Natural killer cell treated with Interleukin-12 subunit alpha and Interleukin-12 subunit beta and Interleukin-15 and Interleukin-18, amount 100 ng/mL, for 72 hours (primary cell): Measurements from ENCODE around the gene ZNF213. TPM values are rescaled to one million over a fixed set of nuclear protein-coding genes. Genes with fewer than 3 reads are reported as not detected.
"Not testable (repeated sequence)": the region's sequence is repeated elsewhere in the genome, so short reads cannot be mapped to it uniquely, and the experiment has no call there.

Source experiments
- ATAC-seq, 2 donors: fragments of 150-1000 bp; cut with Tn5 transposase in 1 of 2; sonication (Bioruptor Pico), chemical (Tn5 transposase) in 1 of 2; 2 replicates each; pipeline ENCODE4 v1.10.0; 2021
- DNase-seq: peaks from one replicate; pipeline ENCODE4 v3.0.0; 2022; ENCODE audit warnings: low spot score
- H3K27ac Mint-ChIP-seq, 2 donors: 1 replicate in 1 of 2; 2 replicates in 1 of 2; pipeline ENCODE4 v1.8.0; 2022; ENCODE audit warnings: mixed read lengths in 2 of 2, mild to moderate bottlenecking in 1 of 2, moderate library complexity in 1 of 2
- H3K27me3 Mint-ChIP-seq, 2 donors: 1 replicate in 1 of 2; 2 replicates in 1 of 2; pipeline ENCODE4 v1.8.0; 2022; ENCODE audit warnings: mixed read lengths in 2 of 2
- H3K36me3 Mint-ChIP-seq: one replicate; pipeline ENCODE4 v1.8.0; 2022; ENCODE audit warnings: mixed read lengths
- H3K4me1 Mint-ChIP-seq, 2 donors: 1 replicate in 1 of 2; 2 replicates in 1 of 2; pipeline ENCODE4 v1.8.0; 2022; ENCODE audit warnings: low read depth in 2 of 2, mixed read lengths in 2 of 2, mild to moderate bottlenecking in 1 of 2
- H3K4me3 Mint-ChIP-seq: one replicate; pipeline ENCODE4 v1.8.0; 2022; ENCODE audit warnings: mixed read lengths
- H3K9me3 Mint-ChIP-seq: 2 replicates; pipeline ENCODE4 v1.8.0; 2022; ENCODE audit warnings: mixed read lengths
- total RNA-seq, 2 donors: library from RNA; stranded (reverse); gene quantifications; one replicate each; pipeline ENCODE4 v1.2.3, GENCODE V29; 2022

ZNF213 gene
- total RNA-seq, 2 donors from 2014 or later = 8.5 to 11.6 TPM

DNA sequence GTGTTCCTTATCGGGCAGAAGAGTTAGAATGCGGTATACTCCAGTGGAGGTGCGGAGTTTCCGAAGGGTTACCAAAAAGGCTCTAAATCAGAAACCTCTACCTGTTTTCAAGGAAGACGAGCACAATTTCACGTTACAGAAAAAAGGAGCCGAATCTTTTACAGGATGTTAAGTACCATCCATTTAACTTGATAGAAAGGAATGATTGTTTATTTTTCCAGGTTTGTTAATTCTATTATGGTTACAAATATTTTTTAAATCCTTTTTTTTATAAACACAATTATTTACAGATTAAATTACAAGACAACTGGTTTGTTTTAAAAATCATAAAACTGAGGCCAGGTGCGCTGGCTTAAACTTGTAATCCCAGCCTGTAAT is 18.2 kb downstream of the ZNF213 start:
- no peak for DNase-seq
- Mint-ChIP-seq H3K4me3 (peak overlapping the region; percentile 81), H3K4me1 (peaks cover 36 to 42% of the 10 kb centered on the region in 2 donors), H3K27ac (peak overlapping the region; percentile 85 to 93), H3K9me3 (no peaks in the 10 kb centered on the region), H3K36me3 (no peaks in the 10 kb centered on the region), H3K27me3 (no peaks in the 10 kb centered on the region)
- no peak for ATAC-seq

DNA sequence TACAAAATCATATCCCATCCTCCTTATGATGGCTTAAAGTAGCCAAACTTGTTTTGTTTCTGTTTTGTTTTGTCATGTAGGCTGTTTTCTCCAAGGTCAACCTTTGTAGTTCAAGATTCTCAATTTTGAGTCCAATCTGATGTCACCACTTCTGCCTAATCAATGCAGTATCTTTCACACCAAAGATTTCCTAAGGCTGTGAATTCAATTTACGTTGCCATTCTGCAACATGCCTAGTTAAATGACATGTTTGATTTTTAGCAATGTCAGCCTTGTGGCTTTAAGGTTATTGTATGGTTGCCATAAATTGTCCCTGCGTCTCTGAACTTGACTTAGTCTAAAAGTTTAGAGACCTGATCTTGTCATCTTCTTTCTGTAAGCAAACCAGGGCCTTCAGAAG is 20.4 kb downstream of the ZNF213 start:
- Mint-ChIP-seq H3K4me3 (no peak overlapping the region), H3K27ac (no peak overlapping the region), H3K4me1 (peaks cover 45 to 48% of the 10 kb centered on the region in 2 donors), H3K36me3 (no peaks in the 10 kb centered on the region), H3K27me3 (no peaks in the 10 kb centered on the region), H3K9me3 (no peaks in the 10 kb centered on the region)
- DNase-seq = no peak
- ATAC-seq = no peak

DNA sequence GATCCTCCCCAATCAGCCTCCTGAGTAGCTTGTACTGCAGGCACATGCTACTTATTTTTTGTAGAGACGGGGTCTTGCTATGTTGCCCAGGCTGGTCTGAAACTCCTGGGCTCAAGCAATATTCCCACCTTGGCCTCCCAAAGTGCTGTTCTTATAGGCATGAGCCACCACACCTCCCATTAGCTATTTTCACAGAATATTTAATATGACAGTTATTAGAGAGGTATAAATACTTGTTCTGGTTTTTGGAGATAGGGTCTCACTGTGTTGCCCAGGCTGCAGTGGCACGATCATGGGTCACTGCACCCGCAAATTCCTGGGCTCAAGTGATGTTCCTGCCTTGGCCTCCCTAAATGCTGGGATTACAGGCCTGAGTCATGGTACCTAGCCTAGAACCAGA is 21.1 kb downstream of the ZNF213 start:
- ATAC-seq = no peak
- H3K27me3 Mint-ChIP-seq = no peaks in the 10 kb centered on the region
- H3K36me3 Mint-ChIP-seq = no peaks in the 10 kb centered on the region
- H3K9me3 Mint-ChIP-seq = no peaks in the 10 kb centered on the region
- H3K27ac Mint-ChIP-seq = no peak overlapping the region
- peaks cover 39 to 42% of the 10 kb centered on the region in 2 donors for H3K4me1 Mint-ChIP-seq
- no peak for DNase-seq
- H3K4me3 Mint-ChIP-seq = no peak overlapping the region

DNA sequence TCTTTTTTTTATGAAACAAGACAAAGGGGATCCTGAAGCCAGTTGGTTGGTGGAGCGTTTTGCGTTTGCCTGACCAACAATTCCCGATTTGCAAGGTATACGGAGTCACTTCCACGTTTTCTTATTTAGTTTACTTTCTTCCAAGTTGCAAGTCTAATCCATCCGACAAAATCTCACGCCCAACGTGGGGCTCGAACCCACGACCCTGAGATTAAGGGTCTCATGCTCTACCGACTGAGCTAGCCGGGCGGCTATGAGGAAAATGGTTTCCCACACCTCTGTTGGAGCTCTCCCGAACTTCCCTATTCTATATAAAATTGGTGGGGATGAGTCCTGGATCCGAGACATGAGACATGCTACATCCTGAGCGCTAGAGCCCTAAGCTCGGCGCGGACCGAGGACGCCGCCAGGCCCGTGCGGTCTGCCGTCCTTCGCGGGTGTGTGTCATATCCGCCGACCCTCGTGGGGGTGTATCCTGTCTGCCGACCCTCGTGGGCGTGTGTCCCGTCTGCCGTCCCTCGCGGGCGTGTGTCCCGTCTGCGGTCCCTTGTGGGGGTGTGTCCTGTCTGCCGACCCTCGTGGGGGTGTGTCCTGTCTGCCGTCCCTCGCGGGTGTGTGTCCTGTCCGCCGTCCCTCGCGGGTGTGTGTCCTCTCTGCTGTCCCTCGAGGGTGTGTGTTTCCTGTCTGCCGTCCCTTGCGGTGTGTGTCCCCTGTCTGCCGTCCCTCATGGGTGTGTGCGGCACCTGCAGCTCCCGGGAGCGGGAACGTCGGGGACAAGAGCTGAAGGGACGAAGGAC is 22.6 kb downstream of the ZNF213 start:
- H3K4me1 Mint-ChIP-seq = peaks cover 30 to 35% of the 10 kb centered on the region in 2 donors
- H3K27ac Mint-ChIP-seq = peak overlapping the region; percentile 85 to 94
- H3K36me3 Mint-ChIP-seq = no peaks in the 10 kb centered on the region
- ATAC-seq (peak; percentile 61 to 62), DNase-seq (peak; percentile 79)
- no peaks in the 10 kb centered on the region for H3K9me3 Mint-ChIP-seq
- no peaks in the 10 kb centered on the region for H3K27me3 Mint-ChIP-seq
- peak overlapping the region; percentile 90 for H3K4me3 Mint-ChIP-seq

DNA sequence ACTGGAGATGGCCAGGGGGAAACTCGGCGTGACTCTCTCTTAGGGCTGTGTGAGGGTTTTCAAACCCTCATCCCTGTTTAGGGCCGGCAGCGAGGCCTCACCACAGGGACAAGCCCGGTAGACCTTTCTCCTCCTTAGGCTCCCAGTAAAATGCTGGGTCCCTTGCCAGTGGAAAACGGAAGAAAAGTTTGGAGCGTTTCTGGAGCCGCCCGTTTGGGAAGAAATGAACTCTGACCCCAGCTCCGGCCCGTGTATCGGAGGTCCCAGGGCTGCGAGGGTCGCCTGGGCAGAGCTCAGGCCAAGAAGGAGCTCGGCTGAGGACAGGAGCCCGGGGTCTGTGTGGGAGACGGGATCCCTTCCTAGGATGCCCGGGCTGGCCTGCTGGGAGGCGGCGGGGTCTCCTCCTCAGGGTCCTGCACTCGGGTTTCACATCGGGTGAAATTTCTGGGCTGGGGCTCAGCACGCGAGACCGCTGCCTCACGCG is 23.2 kb downstream of the ZNF213 start:
- no peak for DNase-seq
- H3K36me3 Mint-ChIP-seq = no peaks in the 10 kb centered on the region
- H3K4me1 Mint-ChIP-seq = peaks cover 24 to 30% of the 10 kb centered on the region in 2 donors
- ATAC-seq = peak; percentile 4
- no peaks in the 10 kb centered on the region for H3K27me3 Mint-ChIP-seq
- peak overlapping the region; percentile 90 for H3K4me3 Mint-ChIP-seq
- no peaks in the 10 kb centered on the region for H3K9me3 Mint-ChIP-seq
- peak overlapping the region; percentile 85 to 94 for H3K27ac Mint-ChIP-seq

DNA sequence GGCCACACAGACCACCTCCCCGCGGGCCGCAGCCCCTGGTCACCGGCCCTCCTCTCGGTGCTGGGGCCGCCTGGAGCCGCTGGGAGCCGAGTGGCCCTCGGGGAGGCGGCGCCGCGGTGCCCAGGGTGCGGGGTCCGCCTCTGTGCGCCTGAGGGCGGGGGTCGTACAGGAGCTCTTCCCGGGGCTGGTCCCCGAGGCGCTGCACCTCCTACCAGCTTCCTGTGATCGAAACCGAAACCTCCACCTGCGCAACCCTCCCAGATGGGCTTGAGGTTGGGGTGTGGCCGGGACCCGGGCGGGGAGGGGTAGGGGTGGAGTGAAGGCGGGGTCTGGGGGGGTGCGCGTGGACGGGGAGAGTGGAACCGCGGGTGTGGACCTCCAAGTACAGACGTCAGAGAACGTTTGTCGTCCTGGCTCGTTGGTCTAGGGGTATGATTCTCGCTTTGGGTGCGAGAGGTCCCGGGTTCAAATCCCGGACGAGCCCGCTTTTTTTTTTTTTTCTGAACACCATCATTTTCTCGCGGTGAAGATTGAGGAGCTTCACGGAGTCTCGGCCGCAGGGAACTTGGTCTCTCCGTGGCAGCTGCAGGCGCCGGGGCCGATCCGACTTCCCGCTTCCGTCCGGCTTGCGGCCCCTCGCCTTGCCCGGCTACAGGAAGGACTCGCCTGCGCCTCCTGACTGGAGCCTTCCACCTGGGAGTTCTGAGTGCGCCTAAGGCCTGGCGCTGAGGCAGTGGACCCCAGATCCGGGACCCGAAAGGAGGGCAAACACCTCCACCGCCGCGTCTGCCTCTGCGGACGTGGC is 23.9 kb downstream of the ZNF213 start:
- DNase-seq (peak; percentile 84), ATAC-seq (peak; percentile 85 to 89)
- Mint-ChIP-seq H3K9me3 (no peaks in the 10 kb centered on the region), H3K27ac (peak overlapping the region; percentile 94 to 97), H3K4me1 (peaks cover 24 to 33% of the 10 kb centered on the region in 2 donors), H3K4me3 (peak overlapping the region; percentile 97), H3K36me3 (no peaks in the 10 kb centered on the region), H3K27me3 (no peaks in the 10 kb centered on the region)

DNA sequence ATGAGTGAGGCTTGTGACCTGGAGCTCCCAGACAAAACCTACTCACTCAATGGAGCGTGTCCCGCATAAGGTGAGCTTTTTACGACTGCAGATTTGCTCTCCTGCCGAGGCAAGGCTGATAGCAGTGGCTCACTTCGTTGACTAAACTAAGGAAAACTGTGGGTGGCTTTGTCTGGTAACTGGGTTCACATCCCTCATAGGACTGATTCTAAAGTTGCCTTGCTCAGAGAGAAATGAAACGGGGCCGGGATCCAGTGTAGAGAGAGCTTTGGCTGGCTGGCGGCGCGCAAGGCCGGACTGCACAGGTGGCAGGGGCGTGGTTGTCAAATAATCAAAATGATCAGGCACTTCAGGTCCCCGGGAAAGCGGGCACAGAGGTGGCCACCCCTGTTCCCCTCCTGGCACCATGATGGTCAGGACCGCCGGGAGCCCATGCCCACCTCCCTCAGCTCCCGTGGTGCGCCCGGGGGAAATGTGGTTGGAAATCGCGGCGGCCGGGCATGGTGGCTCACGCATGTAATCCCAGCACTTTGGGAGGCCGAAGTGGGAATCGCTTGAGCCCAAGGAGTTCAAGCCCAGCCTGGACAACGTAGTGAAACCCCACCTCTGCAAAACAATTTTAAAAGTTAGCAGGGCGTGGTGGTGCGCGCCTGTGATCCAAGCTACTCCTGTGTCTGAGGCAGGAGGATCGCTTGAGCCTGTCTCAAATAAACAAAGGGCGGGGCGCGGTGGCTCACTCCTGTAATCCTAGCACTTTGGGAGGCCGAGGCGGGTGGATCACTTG is 26.6 kb downstream of the ZNF213 start:
- Mint-ChIP-seq H3K4me1 (peaks cover 33 to 38% of the 10 kb centered on the region in 2 donors), H3K9me3 (no peaks in the 10 kb centered on the region), H3K4me3 (no peak overlapping the region), H3K36me3 (no peaks in the 10 kb centered on the region), H3K27me3 (no peaks in the 10 kb centered on the region), H3K27ac (no peak overlapping the region)
- DNase-seq (no peak), ATAC-seq (no peak)

DNA sequence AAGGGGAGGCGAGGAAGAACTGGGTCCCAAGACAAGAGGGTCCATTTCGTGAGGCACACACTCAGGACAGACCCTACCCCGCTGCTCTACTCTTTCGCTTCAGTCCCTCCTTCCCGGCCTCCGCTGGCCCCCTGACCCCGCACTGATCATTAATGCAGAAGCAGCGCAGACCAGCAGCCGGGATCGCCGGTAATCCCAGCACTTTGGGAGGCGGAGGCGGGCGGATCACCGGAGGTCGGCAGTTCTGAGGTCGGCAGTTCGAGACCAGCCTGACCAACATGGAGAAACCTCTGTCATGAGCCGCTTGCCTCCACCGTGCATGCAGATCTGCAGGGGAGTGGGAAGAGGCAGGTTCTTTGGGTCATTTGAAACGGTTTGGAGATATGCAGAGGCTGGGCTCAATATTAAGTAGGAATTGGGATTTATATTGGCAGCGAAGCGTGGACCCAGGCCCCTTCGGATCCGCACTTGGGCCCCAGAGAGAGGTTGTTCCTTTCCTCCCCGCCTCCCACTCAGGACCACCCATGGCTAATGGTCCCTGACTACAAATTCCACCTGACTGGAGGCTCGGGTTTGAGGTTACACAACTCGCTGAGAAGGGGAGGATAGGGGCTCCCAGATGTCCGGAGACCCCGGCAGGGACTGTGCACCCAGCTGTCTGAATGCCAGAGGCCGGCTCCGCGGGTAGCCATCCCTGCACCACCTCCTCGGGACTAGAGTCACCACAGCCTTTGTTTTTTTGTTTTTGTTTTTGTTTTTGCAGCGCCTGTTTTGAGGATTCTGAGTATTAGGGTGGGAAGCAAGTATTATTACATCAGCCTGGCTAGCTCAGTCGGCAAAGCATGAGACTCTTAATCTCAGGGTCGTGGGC is 29.5 kb downstream of the ZNF213 start:
- Mint-ChIP-seq H3K4me1 (peaks cover 12 to 19% of the 10 kb centered on the region in 2 donors), H3K36me3 (no peaks in the 10 kb centered on the region), H3K4me3 (no peak overlapping the region), H3K27me3 (no peaks in the 10 kb centered on the region), H3K27ac (no peak overlapping the region), H3K9me3 (no peaks in the 10 kb centered on the region)
- ATAC-seq (peak in 1 of 2 donors; percentile 28), DNase-seq (no peak)

DNA sequence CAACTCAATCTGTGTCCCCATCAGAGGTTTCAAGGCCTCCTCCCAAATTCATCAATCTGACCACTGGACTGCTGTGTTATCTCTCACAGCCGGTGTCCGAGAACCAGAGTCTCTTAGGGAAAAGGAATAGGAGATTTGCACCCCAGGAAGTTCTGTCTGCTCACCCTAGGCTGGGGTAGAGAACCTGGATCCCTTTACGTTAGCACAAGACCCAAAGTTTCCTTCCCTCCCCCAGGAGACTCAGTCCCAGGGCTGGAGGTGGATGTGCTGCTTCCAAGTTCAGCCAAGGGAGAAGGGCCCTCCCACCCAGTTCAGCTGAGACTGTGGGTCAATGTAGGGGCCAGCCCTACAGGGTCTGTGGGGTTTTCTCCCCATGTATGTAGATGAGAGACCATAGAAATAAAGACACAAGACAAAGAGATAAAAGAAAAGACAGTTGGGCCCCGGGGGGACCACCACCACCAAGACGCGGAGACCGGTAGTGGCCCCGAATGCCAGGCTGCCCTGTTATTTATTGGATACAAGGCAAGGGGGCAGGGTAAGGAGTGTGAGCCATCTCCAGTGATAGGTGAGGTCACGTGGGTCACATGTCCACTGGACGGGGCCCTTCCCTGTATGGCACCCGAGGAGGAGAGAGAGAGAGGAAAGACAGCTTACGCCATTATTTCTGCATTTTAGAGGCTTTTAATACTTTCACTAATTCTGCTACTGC is 30.4 kb downstream of the ZNF213 start:
- H3K4me1 Mint-ChIP-seq = peaks cover 9 to 14% of the 10 kb centered on the region in 2 donors
- H3K4me3 Mint-ChIP-seq = peak overlapping the region; percentile 47
- H3K9me3 Mint-ChIP-seq = no peaks in the 10 kb centered on the region
- peak overlapping the region; percentile 27 to 89 for H3K27ac Mint-ChIP-seq
- DNase-seq = no peak
- H3K36me3 Mint-ChIP-seq = no peaks in the 10 kb centered on the region
- ATAC-seq = no peak
- no peaks in the 10 kb centered on the region for H3K27me3 Mint-ChIP-seq

DNA sequence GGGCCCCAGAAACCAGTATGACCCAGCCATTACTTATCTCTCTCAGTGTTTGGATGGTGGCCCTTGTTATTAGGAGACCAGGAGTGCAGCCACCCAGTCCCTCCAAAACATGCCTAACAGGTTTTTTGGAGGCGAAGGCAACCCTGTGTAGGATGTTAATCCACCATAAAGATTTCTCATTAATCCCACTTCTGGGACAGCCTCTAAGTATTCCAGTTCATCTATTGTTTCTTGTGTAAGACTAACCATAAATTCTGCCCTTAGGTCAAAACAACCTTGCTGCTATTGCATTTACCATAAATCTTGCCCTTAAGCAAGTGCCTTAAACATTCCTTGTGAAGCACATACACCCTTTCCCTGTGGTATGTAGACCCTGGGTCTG is 31.7 kb downstream of the ZNF213 start:
- Mint-ChIP-seq H3K4me1 (peaks cover 15 to 23% of the 10 kb centered on the region in 2 donors), H3K36me3 (no peaks in the 10 kb centered on the region), H3K4me3 (no peak overlapping the region), H3K9me3 (no peaks in the 10 kb centered on the region), H3K27me3 (peaks cover 5 to 6% of the 10 kb centered on the region in 2 donors), H3K27ac (no peak overlapping the region)
- DNase-seq = no peak
- no peak for ATAC-seq

DNA sequence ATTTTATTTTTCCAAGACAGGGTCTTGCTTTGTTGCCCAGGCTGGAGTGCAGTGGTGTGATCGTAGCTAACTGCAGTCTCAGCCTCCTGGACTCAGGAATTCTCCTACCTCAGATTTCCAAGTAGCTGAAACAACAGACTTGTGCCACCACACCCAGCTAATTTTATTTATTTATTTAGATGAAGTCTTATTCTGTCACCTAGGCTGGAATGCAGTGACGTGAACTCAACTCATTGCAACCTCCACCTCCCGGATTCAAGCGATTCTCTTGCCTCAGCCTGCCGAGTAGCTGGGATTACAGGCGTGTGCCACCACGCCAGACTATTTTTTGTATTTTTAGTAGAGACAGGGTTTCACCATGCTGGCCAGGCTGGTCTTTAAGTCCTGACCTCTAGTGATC is 33.9 kb downstream of the ZNF213 start:
- not testable (repeated sequence) for ATAC-seq, H3K9me3 Mint-ChIP-seq, H3K27ac Mint-ChIP-seq, H3K4me3 Mint-ChIP-seq, H3K36me3 Mint-ChIP-seq, DNase-seq
- peaks cover 9 to 10% of the 10 kb centered on the region in 2 donors for H3K27me3 Mint-ChIP-seq
- peaks cover 26 to 29% of the 10 kb centered on the region in 2 donors for H3K4me1 Mint-ChIP-seq

DNA sequence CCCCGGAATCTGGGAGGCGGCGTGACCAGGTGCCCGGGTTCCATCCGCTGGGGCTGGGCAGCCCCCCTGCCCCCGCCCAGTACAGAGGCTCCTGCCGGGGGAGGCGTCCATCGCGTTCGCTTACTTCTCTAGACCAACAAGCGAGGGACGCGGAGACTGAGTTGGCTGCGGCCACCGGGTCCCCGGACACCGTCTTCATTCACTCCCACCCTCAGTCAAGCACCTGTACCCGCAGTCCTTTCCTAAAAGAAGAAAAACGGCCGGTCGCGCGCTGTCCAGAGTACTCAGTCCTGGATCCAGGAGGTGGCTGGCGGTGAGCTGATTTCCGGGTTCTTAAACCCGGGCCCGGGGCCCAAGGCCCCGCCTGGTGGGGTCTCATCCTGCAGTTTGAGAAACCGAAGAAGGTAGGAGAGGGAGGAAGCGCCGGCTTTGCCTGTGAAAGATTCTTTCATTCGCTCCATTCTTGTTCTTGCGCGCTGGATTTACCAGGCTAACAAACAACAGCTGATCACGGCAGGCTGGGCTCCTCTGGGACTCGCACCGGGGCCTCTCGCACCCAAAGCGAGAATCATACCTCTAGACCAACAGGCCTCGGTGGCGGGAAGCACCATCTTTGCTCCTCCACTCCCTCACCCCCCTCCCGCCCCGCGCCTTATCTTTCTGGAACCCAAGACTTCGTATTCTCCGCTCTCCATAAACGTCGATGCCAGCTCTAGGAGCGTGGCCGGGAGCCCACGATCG is 35.8 kb downstream of the ZNF213 start:
- H3K9me3 Mint-ChIP-seq = no peaks in the 10 kb centered on the region
- ATAC-seq = peak in 1 of 2 donors; percentile 52
- no peak for DNase-seq
- H3K36me3 Mint-ChIP-seq = no peaks in the 10 kb centered on the region
- peaks cover 16 to 18% of the 10 kb centered on the region in 2 donors for H3K27me3 Mint-ChIP-seq
- peak overlapping the region; percentile 83 for H3K4me3 Mint-ChIP-seq
- peaks cover 28 to 31% of the 10 kb centered on the region in 2 donors for H3K4me1 Mint-ChIP-seq
- H3K27ac Mint-ChIP-seq = peak overlapping the region; percentile 74 to 86
